ENCODE measurements around the gene KPNA1.
"Not testable (repeated sequence)": the region's sequence is repeated elsewhere in the genome, so short reads cannot be mapped to it uniquely, and the experiment has no call there.

DNA sequence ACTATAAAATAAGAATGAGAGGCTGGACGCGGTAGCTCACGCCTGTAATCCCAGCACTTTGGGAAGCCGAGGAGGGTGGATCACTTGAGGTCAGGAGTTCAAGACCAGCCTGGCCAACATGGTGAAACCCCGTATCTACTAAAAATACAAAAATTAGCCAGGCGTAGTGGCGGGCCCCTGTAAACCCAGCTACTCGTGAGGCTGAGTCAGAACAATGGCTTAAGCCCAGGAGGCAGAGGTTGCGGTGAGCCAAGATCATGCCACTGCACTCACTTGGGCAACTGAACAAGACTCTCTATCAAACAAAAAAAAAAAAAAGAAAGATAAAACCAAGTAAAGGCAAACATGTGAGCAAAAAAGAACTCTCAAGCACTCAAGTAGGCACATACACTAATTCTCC is 5.8 kb downstream of the KPNA1 start:
- not testable (repeated sequence) for TF ChIP-seq POLR2A, POLR2AphosphoS5 (IDR thresholded peaks at IDR 0.05; ENCODE audit: low read depth, low read length)

All from GM12891 (cell line).